Esophagus (tissue), 2 donors: ENCODE data around the gene ADAMTSL3. TPM values are rescaled to one million over a fixed set of nuclear protein-coding genes. Genes with fewer than 3 reads are reported as not detected.

Experiments used
- H3K27ac ChIP-seq, 2 donors: one replicate each; pipeline ENCODE4 v1.5.1; 2013; ENCODE audit warnings: low read depth in 2 of 2, mild to moderate bottlenecking in 2 of 2, inconsistent platforms in 1 of 2, low read length in 1 of 2, moderate library complexity in 1 of 2
- H3K27me3 ChIP-seq, 2 donors: one replicate each; pipeline ENCODE4 v1.6.1; 2013; ENCODE audit warnings: low read length in 2 of 2, control low read depth in 1 of 2, mild to moderate bottlenecking in 1 of 2; ENCODE audit not compliant: insufficient read depth in 2 of 2, control insufficient read depth in 1 of 2
- H3K36me3 ChIP-seq, 2 donors: one replicate each; pipeline ENCODE4 v1.6.1; 2013; ENCODE audit warnings: low read length in 1 of 2; ENCODE audit not compliant: control insufficient read depth in 2 of 2, insufficient read depth in 2 of 2
- H3K4me1 ChIP-seq, 2 donors: one replicate each; pipeline ENCODE4 v1.6.1; 2013; ENCODE audit warnings: low read length in 1 of 2; ENCODE audit not compliant: control insufficient read depth in 2 of 2, insufficient read depth in 2 of 2
- H3K4me3 ChIP-seq, 2 donors: one replicate each; pipeline ENCODE4 v1.5.1; 2013; ENCODE audit warnings: low read length in 2 of 2, mild to moderate bottlenecking in 2 of 2, low read depth in 1 of 2, moderate library complexity in 1 of 2
- H3K9me3 ChIP-seq, 2 donors: one replicate each; pipeline ENCODE4 v1.6.1; 2013; ENCODE audit warnings: mild to moderate bottlenecking in 2 of 2, low read depth in 1 of 2, low read length in 1 of 2, moderate library complexity in 1 of 2; ENCODE audit not compliant: control insufficient read depth in 2 of 2, insufficient read depth in 1 of 2
- WGBS, 2 donors: extraction: QIAGEN DNeasy Blood & Tissue Kit; methylation state at CpG; one replicate each; pipeline ENCODE4 v1.1.7; 2013; 5-methylcytosine and 5-hydroxymethylcytosine counted together
- polyA plus RNA-seq, 2 donors: library from polyadenylated mRNA; stranded (reverse); fragments of 200-250 nt; gene quantifications; one replicate each; pipeline ENCODE4 v1.2.3, GENCODE V29; 2013
- donor health status: healthy with polysubstance abuse.
- donor health status: Bipolar disorder and iron deficiency.

ADAMTSL3 gene, protein sequence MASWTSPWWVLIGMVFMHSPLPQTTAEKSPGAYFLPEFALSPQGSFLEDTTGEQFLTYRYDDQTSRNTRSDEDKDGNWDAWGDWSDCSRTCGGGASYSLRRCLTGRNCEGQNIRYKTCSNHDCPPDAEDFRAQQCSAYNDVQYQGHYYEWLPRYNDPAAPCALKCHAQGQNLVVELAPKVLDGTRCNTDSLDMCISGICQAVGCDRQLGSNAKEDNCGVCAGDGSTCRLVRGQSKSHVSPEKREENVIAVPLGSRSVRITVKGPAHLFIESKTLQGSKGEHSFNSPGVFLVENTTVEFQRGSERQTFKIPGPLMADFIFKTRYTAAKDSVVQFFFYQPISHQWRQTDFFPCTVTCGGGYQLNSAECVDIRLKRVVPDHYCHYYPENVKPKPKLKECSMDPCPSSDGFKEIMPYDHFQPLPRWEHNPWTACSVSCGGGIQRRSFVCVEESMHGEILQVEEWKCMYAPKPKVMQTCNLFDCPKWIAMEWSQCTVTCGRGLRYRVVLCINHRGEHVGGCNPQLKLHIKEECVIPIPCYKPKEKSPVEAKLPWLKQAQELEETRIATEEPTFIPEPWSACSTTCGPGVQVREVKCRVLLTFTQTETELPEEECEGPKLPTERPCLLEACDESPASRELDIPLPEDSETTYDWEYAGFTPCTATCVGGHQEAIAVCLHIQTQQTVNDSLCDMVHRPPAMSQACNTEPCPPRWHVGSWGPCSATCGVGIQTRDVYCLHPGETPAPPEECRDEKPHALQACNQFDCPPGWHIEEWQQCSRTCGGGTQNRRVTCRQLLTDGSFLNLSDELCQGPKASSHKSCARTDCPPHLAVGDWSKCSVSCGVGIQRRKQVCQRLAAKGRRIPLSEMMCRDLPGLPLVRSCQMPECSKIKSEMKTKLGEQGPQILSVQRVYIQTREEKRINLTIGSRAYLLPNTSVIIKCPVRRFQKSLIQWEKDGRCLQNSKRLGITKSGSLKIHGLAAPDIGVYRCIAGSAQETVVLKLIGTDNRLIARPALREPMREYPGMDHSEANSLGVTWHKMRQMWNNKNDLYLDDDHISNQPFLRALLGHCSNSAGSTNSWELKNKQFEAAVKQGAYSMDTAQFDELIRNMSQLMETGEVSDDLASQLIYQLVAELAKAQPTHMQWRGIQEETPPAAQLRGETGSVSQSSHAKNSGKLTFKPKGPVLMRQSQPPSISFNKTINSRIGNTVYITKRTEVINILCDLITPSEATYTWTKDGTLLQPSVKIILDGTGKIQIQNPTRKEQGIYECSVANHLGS (N-terminal part only)
- under 1 TPM; 0.18 TPM for polyA plus RNA-seq

DNA sequence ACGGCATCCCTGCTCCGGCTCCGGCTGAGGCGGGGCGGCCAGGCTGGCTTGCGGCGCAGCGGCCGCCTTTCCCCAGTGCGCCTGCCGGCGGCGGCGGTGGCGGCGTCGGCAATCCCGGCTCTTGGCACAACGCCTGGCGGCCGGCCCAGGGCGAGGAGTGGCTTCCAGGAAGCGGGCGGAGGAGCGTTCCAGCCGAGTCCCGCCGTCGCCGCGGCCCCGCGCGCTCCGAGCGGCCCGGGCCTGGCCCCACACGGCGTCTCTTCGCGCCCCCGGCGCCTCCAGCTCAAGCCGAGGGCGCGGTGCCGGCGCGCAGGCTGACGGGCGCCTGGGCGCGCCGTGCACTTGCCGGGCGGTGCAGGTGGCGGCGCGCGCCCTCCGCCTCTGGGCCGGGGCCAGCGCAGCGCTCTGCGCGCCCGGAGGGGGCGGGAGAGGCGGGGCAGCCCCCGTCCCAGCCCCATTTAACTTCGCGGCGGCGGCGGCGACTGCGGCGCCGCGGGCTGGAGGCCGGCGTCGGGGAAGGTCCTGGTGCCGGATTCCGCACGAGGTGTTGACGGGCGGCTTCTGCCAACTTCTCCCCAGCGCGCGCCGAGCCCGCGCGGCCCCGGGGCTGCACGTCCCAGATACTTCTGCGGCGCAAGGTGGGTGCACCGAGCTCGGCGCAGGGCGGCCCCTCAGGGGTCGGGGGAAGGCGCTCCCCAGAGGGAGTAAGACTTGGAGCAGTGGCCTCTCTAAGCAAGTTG, at the start of gene ADAMTSL3:
ADAMTSL3 (plus strand) TSS at position 485 of the 740 bp plus-strand sequence. CDS start 1,639 bp downstream, outside the sequence.
- peak within 1 kb of the TSS in 1 of 2 donors; percentile 6 for H3K27ac ChIP-seq
- no peaks in the 10 kb centered on the region for H3K27me3 ChIP-seq
- H3K9me3 ChIP-seq: no peaks in the 10 kb centered on the region
- WGBS, 2 donors: 2 to 4% methylated on average over 88 to 105 of the region's 105 CpGs
- peak within 1 kb of the TSS; percentile 32 to 36 for H3K4me3 ChIP-seq
- peaks cover 0 to 7% of the 10 kb centered on the region in 2 donors for H3K4me1 ChIP-seq
- no peaks in the 10 kb centered on the region for H3K36me3 ChIP-seq

DNA sequence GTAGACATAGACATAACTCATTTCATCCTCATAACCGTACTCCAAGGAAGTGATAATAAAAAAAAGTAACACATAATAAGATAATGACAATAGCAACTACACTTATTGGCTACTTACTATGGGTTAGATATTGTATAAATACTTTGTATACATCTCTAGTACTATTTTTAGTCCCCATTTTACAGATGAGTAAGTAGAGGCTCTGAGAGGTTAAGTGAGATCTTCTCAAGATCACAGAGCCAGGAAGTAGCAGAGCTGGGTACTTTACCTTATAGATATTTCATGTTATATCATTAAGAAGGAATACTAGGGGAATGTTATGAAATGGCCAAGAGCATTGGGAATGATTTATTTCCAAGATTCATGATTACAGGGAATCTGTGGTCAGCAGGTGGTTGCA, 49.4 kb upstream of the ADAMTSL3 start:
- 88 to 100% methylated on average over 1 of the region's 1 CpG for WGBS, 2 donors
- H3K4me1 ChIP-seq: no peaks in the 10 kb centered on the region
- H3K9me3 ChIP-seq: no peaks in the 10 kb centered on the region
- no peak overlapping the region for H3K4me3 ChIP-seq
- H3K36me3 ChIP-seq: no peaks in the 10 kb centered on the region
- H3K27ac ChIP-seq: no peak overlapping the region
- H3K27me3 ChIP-seq: no peaks in the 10 kb centered on the region

DNA sequence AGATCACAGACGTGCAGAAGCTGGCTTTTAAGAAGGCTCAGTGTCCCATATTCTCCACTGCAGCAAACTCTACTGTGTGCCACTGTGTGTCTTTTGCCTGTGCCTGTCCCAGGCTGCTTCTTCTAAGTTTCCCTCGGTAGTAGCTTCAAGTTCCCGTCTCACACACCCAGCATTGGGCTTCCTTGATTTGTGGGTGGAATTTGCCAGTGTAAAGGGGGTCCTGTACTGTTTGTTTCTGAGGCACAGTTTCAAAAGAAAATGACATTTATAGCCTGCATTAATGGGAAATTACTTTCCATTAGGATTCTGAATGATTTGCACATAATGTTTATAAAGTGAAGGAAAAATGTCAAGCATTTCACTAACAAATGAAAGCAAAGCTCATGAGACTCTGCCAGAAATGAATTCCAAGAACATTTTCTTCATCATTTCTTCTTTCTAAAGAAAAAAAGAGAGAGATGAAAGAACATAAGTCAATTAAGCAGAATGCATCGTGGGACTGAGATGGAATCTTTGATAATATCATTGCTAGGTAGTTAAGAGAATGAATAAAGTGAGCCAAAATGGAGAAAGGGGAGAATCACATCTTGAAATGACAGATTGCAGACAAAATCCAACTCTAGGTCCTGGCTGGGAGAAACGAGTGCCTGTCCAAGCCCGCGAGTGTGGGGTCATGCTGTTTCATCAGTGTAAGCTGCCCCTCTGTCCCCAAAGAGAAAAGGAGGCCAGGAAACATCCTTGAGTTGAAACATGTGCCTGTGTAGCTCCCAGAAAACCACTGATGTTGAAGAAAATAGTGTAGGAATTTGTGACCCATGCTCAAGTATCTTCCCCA, 48.6 kb upstream of the ADAMTSL3 start:
- Histone ChIP-seq H3K4me3 (no peak overlapping the region), H3K27ac (no peak overlapping the region), H3K9me3 (no peaks in the 10 kb centered on the region), H3K27me3 (no peaks in the 10 kb centered on the region), H3K36me3 (no peaks in the 10 kb centered on the region), H3K4me1 (no peaks in the 10 kb centered on the region)
- WGBS, 2 donors: 51 to 61% methylated on average over 7 of the region's 7 CpGs

DNA sequence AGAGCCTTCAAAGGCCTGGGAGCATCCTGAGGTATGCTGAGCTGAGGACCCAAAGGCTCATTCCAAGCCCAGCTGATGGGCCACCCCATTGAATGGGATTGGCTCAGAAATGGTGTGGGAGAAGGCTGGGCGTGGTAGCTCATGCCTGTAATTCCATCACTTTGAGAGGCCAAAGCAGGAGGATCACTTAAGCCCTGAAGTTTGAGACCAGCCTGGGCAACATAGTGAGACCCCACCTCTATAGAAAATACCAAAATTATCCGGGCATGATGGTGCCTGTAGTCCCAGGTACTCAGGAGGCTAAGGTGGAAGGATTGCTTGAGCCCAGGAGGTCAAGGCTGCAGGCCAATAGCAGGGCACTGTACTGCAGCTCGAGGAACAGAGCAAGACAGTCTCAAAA, 43.8 kb upstream of the ADAMTSL3 start:
- Histone ChIP-seq H3K27me3 (no peaks in the 10 kb centered on the region), H3K36me3 (no peaks in the 10 kb centered on the region), H3K9me3 (no peaks in the 10 kb centered on the region), H3K27ac (no peak overlapping the region), H3K4me1 (no peaks in the 10 kb centered on the region), H3K4me3 (no peak overlapping the region)
- WGBS, 2 donors: 76 to 85% methylated on average over 3 of the region's 3 CpGs

- Histone ChIP-seq H3K4me3 (no peak overlapping the region), H3K36me3 (no peaks in the 10 kb centered on the region), H3K27me3 (no peaks in the 10 kb centered on the region), H3K9me3 (no peaks in the 10 kb centered on the region), H3K27ac (no peak overlapping the region), H3K4me1 (no peaks in the 10 kb centered on the region)
- 74 to 78% methylated on average over 9 of the region's 9 CpGs for WGBS, 2 donors
Measured at GRCh38 chr15:83610901-83611685, 42.8 kb upstream of the ADAMTSL3 start.

DNA sequence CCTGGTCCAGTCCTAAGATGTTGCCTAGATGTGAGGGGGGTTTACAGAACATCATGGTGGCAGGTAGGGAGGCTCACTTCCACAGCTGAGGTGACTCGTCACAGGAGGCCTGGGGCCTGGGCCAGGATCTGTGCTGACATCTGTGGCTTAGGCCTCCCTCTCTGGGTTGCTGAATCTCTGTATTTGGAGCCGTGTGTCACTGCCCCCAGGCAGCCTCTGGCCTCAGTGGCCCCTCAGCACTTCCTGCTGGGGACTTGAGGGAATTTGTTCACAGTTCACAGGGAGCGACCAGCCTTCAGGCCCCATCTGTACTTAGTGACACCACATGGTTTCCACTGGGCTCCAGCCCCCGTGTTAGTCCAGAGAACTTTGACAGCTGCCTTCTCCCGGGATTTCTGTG, 41.7 kb upstream of the ADAMTSL3 start:
- Histone ChIP-seq H3K4me1 (no peaks in the 10 kb centered on the region), H3K27me3 (no peaks in the 10 kb centered on the region), H3K9me3 (no peaks in the 10 kb centered on the region), H3K36me3 (no peaks in the 10 kb centered on the region), H3K27ac (no peak overlapping the region), H3K4me3 (no peak overlapping the region)
- WGBS, 2 donors: 77 to 84% methylated on average over 5 of the region's 5 CpGs

- Histone ChIP-seq H3K36me3 (no peaks in the 10 kb centered on the region), H3K9me3 (no peaks in the 10 kb centered on the region), H3K27ac (no peak overlapping the region), H3K4me3 (no peak overlapping the region), H3K27me3 (no peaks in the 10 kb centered on the region), H3K4me1 (no peaks in the 10 kb centered on the region)
- 80 to 84% methylated on average over 2 of the region's 2 CpGs for WGBS, 2 donors
Measured at GRCh38 chr15:83612898-83613635, 40.9 kb upstream of the ADAMTSL3 start.
